Neuronal stem cell (in vitro differentiated cells): Measurements from ENCODE around the gene DRC7.
A peak's percentile ranks its signal among the peaks of the same experiment; 100 is the strongest.

ENCODE experiments used
- DNase-seq: peaks from one replicate; pipeline ENCODE4 v3.0.0-alpha.2; 2013; ENCODE audit warnings: low spot score
- H2AFZ ChIP-seq: one replicate; pipeline ENCODE4 v1.6.1; 2013; ENCODE audit warnings: mild to moderate bottlenecking, low read length, inconsistent platforms
- H2AK5ac ChIP-seq: 2 replicates; pipeline ENCODE4 v1.6.1; 2013; ENCODE audit warnings: low read depth, mild to moderate bottlenecking, inconsistent platforms, low read length, moderate library complexity, mixed read lengths
- H2BK120ac ChIP-seq: 2 replicates; pipeline ENCODE4 v1.6.1; 2013; ENCODE audit warnings: low read depth, mild to moderate bottlenecking, inconsistent platforms, low read length, moderate library complexity, mixed read lengths
- H2BK12ac ChIP-seq: one replicate; pipeline ENCODE4 v1.6.1; 2013; ENCODE audit warnings: low read length, inconsistent platforms
- H2BK15ac ChIP-seq: 2 replicates; pipeline ENCODE4 v1.6.1; 2013; ENCODE audit warnings: mild to moderate bottlenecking, low read length, inconsistent platforms, mixed read lengths
- H2BK5ac ChIP-seq: one replicate; pipeline ENCODE4 v1.6.1; 2013; ENCODE audit warnings: inconsistent platforms, mild to moderate bottlenecking, low read length, moderate library complexity
- H3K14ac ChIP-seq: one replicate; pipeline ENCODE4 v1.6.1; 2013; ENCODE audit warnings: low read length, inconsistent platforms
- H3K18ac ChIP-seq: 2 replicates; pipeline ENCODE4 v1.6.1; 2013; ENCODE audit warnings: low read length, inconsistent platforms
- H3K23ac ChIP-seq: 2 replicates; pipeline ENCODE4 v1.6.1; 2013; ENCODE audit warnings: low read depth, mild to moderate bottlenecking, mixed read lengths, low read length, inconsistent platforms; ENCODE audit not compliant: poor library complexity
- H3K27ac ChIP-seq: replicated peaks from 3 replicates; pipeline ENCODE4 v1.5.1; 2013; ENCODE audit warnings: low read length, inconsistent platforms
- H3K27me3 ChIP-seq, 3 experiments: 2 replicates each; pipeline ENCODE4 v1.6.1; 2013; ENCODE audit warnings: low read length in 3 of 3, mild to moderate bottlenecking in 2 of 3, inconsistent platforms in 1 of 3, low read depth in 1 of 3, mixed read lengths in 1 of 3, moderate library complexity in 1 of 3; ENCODE audit not compliant: control insufficient read depth in 3 of 3, insufficient read depth in 3 of 3
- H3K36me3 ChIP-seq, 2 donors: replicated peaks in 1 of 2; 2 replicates each; pipeline ENCODE4 v1.6.1; 2013; ENCODE audit warnings: low read length in 2 of 2; ENCODE audit not compliant: control insufficient read depth in 2 of 2, insufficient read depth in 2 of 2
- H3K4ac ChIP-seq: 2 replicates; pipeline ENCODE4 v1.6.1; 2013; ENCODE audit warnings: inconsistent platforms, mild to moderate bottlenecking, low read length, moderate library complexity
- H3K4me1 ChIP-seq, 2 donors: 1 replicate in 1 of 2; 2 replicates in 1 of 2; pipeline ENCODE4 v1.6.1; 2013; ENCODE audit warnings: low read length in 2 of 2, low read depth in 1 of 2; ENCODE audit not compliant: control insufficient read depth in 2 of 2, insufficient read depth in 1 of 2
- H3K4me2 ChIP-seq: one replicate; pipeline ENCODE4 v1.6.1; 2013; ENCODE audit warnings: mild to moderate bottlenecking, low read length, inconsistent platforms; ENCODE audit not compliant: insufficient read depth, poor library complexity, severe bottlenecking
- H3K4me3 ChIP-seq, 2 donors: 2 replicates each; pipeline ENCODE4 v1.5.1; 2013; ENCODE audit warnings: low read length in 2 of 2, mild to moderate bottlenecking in 2 of 2, inconsistent platforms in 1 of 2, moderate library complexity in 1 of 2
- H3K79me1 ChIP-seq: one replicate; pipeline ENCODE4 v1.6.1; 2013; ENCODE audit warnings: low read depth, mild to moderate bottlenecking, inconsistent platforms, low read length, moderate library complexity
- H3K9ac ChIP-seq: one replicate; pipeline ENCODE4 v1.6.1; 2013; ENCODE audit warnings: mild to moderate bottlenecking, low read depth, low read length, inconsistent platforms; ENCODE audit not compliant: poor library complexity
- H3K9me3 ChIP-seq, 2 donors: replicated peaks in 1 of 2; 2 replicates each; pipeline versions ENCODE3 to v1.6.1; 2013; ENCODE audit warnings: low read length in 2 of 2, mild to moderate bottlenecking in 2 of 2, inconsistent platforms in 1 of 2, low read depth in 1 of 2, mixed read lengths in 1 of 2, moderate library complexity in 1 of 2; ENCODE audit not compliant: control insufficient read depth in 2 of 2, insufficient read depth in 1 of 2
- H4K8ac ChIP-seq: one replicate; pipeline ENCODE4 v1.6.1; 2013; ENCODE audit warnings: low read depth, mild to moderate bottlenecking, inconsistent platforms, low read length, moderate library complexity
- H4K91ac ChIP-seq: one replicate; pipeline ENCODE4 v1.6.1; 2013; ENCODE audit warnings: low read length, low read depth, mild to moderate bottlenecking, inconsistent platforms; ENCODE audit not compliant: poor library complexity
- WGBS, 2 donors: extraction: QIAGEN DNeasy Blood & Tissue Kit; methylation state at CpG; one replicate each; pipeline ENCODE4 v1.1.7; 2013; ENCODE audit warnings: missing lambda C conversion rate in 2 of 2, mixed read lengths in 1 of 2; ENCODE audit not compliant: insufficient read length in 2 of 2, insufficient replicate concordance in 1 of 2; ENCODE audit errors: extremely low coverage in 2 of 2; 5-methylcytosine and 5-hydroxymethylcytosine counted together

DRC7 gene

DNA sequence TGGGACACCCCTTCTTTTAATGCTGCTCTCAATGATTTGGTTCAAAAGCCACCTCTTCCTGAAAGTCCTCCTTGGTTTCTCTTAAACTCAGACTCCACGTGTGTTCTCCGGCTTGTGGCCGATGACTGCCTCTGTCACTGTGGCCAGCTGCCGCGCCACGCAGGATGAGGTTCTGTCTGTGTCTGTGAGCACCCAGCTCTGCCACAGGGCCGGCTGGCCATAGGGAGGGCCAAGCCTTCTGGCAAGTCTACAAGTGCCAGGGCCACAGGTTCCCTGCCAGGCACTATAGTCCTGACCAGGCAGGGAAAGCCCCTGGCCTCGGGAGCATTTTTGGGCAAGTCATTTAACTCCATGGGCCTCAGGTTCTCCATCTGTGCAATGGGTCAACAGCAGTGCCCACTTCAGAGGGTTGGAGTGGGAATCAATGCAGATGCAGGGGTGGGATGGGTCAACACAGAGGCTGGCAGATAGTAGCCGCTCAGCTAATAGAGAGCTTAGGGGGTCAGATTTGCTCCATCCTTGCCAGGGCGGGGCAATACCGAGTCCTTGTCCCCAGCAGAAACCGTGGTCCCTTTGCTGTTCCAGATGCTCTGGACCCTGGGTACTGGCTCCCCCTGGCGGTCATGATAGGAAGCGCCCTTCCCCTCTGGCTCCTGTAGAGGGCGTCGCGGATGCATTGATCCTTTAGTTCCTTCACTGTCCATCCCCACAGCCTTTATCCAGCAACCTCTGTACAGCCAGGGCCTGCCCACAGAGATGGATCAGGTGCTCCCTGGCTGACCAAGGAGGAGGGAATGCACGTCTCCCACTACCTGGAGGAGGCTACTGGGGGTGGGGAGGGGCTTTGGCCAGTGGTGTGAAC is 45.8 kb upstream of the DRC7 start:
- WGBS, 2 donors: no CpG with 5 or more reads among the region's 18 CpGs
- Histone ChIP-seq H3K27ac (no peak overlapping the region), H3K23ac (no peak overlapping the region)

DNA sequence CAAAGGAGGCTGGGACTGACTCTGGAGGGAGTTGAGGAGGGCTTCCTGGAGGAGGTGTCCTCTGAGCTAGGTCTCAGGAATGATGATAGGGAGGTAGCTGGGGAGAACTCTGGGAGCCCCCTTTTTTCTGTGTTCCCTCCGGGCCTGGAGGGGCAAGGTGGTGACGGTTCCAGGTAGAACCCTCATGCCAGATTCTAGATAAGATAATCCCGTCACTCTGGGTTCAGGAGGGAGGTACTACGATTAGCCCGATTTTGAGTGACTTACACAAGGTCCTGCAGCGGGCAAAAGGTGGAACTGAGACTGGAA is 45.2 kb upstream of the DRC7 start:
- Histone ChIP-seq H3K27ac (no peak overlapping the region), H2BK5ac (no peak overlapping the region), H2AK5ac (no peak overlapping the region), H3K27me3 (peaks cover 0 to 3% (median 0%) of the 10 kb centered on the region in 3 experiments), H3K4me3 (no peak overlapping the region), H2AFZ (no peak overlapping the region), H3K4me2 (no peak overlapping the region), H4K8ac (no peak overlapping the region), H3K9ac (no peak overlapping the region), H2BK15ac (no peak overlapping the region), H3K14ac (no peak overlapping the region), H3K23ac (no peak overlapping the region), H2BK120ac (no peak overlapping the region), H3K4me1 (peaks cover 18 to 20% of the 10 kb centered on the region in 2 donors), H3K79me1 (peaks cover 8% of the 10 kb centered on the region), H4K91ac (no peak overlapping the region), H3K18ac (no peak overlapping the region), H3K4ac (no peak overlapping the region), H3K36me3 (peaks cover 26% of the 10 kb centered on the region in 2 donors), H3K9me3 (peaks cover 0 to 5% of the 10 kb centered on the region in 2 donors), H2BK12ac (no peak overlapping the region)
- no peak for DNase-seq
- no CpG with 5 or more reads among the region's 6 CpGs for WGBS, 2 donors

More for the DNA sequence above, 45.8 kb upstream of the DRC7 start:
- Histone ChIP-seq H3K9me3 (peaks cover 0 to 8% of the 10 kb centered on the region in 2 donors), H3K4ac (no peak overlapping the region), H2BK15ac (no peak overlapping the region), H3K9ac (no peak overlapping the region), H3K4me3 (peak overlapping the region in 1 of 2 donors; percentile 7), H4K8ac (no peak overlapping the region), H2AFZ (no peak overlapping the region), H3K14ac (no peak overlapping the region), H3K79me1 (peaks cover 13% of the 10 kb centered on the region), H3K27me3 (peaks cover 0 to 5% (median 0%) of the 10 kb centered on the region in 3 experiments), H3K4me2 (no peak overlapping the region), H4K91ac (no peak overlapping the region), H3K36me3 (peaks cover 29 to 30% of the 10 kb centered on the region in 2 donors), H2BK120ac (no peak overlapping the region), H3K4me1 (peaks cover 13 to 22% of the 10 kb centered on the region in 2 donors), H2BK5ac (no peak overlapping the region), H3K18ac (no peak overlapping the region), H2AK5ac (no peak overlapping the region), H2BK12ac (no peak overlapping the region)
- peak; percentile 82 for DNase-seq

- Histone ChIP-seq H2BK15ac (no peak overlapping the region), H2BK5ac (no peak overlapping the region), H3K4me3 (no peak overlapping the region), H4K91ac (no peak overlapping the region), H3K4me2 (no peak overlapping the region), H3K27ac (no peak overlapping the region), H4K8ac (no peak overlapping the region), H3K4me1 (peaks cover 16 to 18% of the 10 kb centered on the region in 2 donors), H3K14ac (no peak overlapping the region), H3K79me1 (peaks cover 4% of the 10 kb centered on the region), H3K9me3 (peaks cover 0 to under 1% of the 10 kb centered on the region in 2 donors), H3K9ac (peak overlapping the region; percentile 9), H2AFZ (no peak overlapping the region), H3K18ac (no peak overlapping the region), H2BK120ac (no peak overlapping the region), H2AK5ac (no peak overlapping the region), H3K27me3 (peaks cover 0 to 1% (median 0%) of the 10 kb centered on the region in 3 experiments), H3K23ac (no peak overlapping the region), H3K36me3 (peaks cover 22 to 23% of the 10 kb centered on the region in 2 donors), H2BK12ac (no peak overlapping the region), H3K4ac (no peak overlapping the region)
- DNase-seq: no peak
- WGBS, 2 donors: no CpG with 5 or more reads among the region's 7 CpGs
These were observed 44.8 kb upstream of the DRC7 start for GRCh38 chr16:57649846-57650245.
